ENCODE results near the gene MYOD1. TPM values are rescaled to one million over a fixed set of nuclear protein-coding genes. Genes with fewer than 3 reads are reported as not detected.

The MYOD1 gene
- total and polyA plus RNA-seq, 2 of the 4 experiments (the other 2 are of a cell fraction): not detected

GRCh38 chr11:17740649-17741235, 21.4 kb downstream of the MYOD1 start:
- Histone ChIP-seq H4K20me1 (ENCODE audit: insufficient read depth, low read length) (no peaks in the 10 kb centered on the region; the same call in 1 of the 2 replicates), H2BK120ac (ENCODE audit: low read depth, low read length) (no peak overlapping the region), H3K9ac (ENCODE audit: low read depth, low read length) (no peak overlapping the region), H2AK9ac (replicated peaks; ENCODE audit: low read depth, low read length, poor library complexity) (no peak overlapping the region), H4K8ac (ENCODE audit: low read depth in 2 of 2, low read length in 2 of 2) (no peak overlapping the region), H3K27ac (ENCODE audit: insufficient read depth, low read length) (no peak overlapping the region), H2BK20ac (ENCODE audit: low read depth, low read length) (no peak overlapping the region), H3K27me3 (ENCODE audit: control insufficient read depth, insufficient read depth, low read length) (peaks cover 50% of the 10 kb centered on the region), H3K9me1 (ENCODE audit: insufficient read depth, low read length) (no peaks in the 10 kb centered on the region), H3K18ac (ENCODE audit: low read depth, low read length) (no peak overlapping the region), H3K14ac (replicated peaks; ENCODE audit: low read depth, low read length) (no peak overlapping the region), H4K91ac (ENCODE audit: insufficient read depth, low read depth, low read length) (no peak overlapping the region), H4K5ac (ENCODE audit: low read depth, low read length) (no peak overlapping the region), H2BK15ac (ENCODE audit: low read depth, low read length) (no peak overlapping the region), H2AFZ (replicated peaks; ENCODE audit: low read length, poor library complexity) (no peak overlapping the region), H3K36me3 (ENCODE audit: control insufficient read depth, insufficient read depth, low read length) (no peaks in the 10 kb centered on the region), H3K4me3 (ENCODE audit: insufficient read depth, low read depth, low read length) (no peak overlapping the region), H3K4ac (ENCODE audit: low read depth, low read length) (no peak overlapping the region), H3K9me3 (ENCODE audit: control insufficient read depth, insufficient read depth, low read length) (peaks cover 2% of the 10 kb centered on the region; the same call in 1 of the 2 replicates), H3K56ac (ENCODE audit: extremely low read depth, insufficient read depth, low read length) (no peak overlapping the region), H3K4me1 (ENCODE audit: control insufficient read depth, insufficient read depth, low read length) (no peaks in the 10 kb centered on the region), H3K4me2 (ENCODE audit: low read depth, low read length) (no peak overlapping the region), H3K23ac (ENCODE audit: low read depth, low read length) (no peak overlapping the region), H2BK5ac (ENCODE audit: low read depth, low read length, poor library complexity, severe bottlenecking) (no peak overlapping the region), H2AK5ac (ENCODE audit: low read depth, low read length) (no peak overlapping the region), H3K79me1 (ENCODE audit: low read depth in 1 of 2, low read length in 2 of 2) (no peaks in the 10 kb centered on the region)
- intact Hi-C loops (cut with micrococcal nuclease) (no loop called here), dilution Hi-C loops (cut with HindIII; ENCODE audit: low sequenced_read_pairs, unreplicated experiment) (loop anchor here (25.0 kb wide), 1 partner anchor 247 kb away; no protein-coding TSS in a partner anchor), in situ Hi-C loops (cut with MboI; ENCODE audit: low sequenced_read_pairs) (no loop called here)
- ChIA-PET CTCF (interaction anchor here (1.5 kb wide), 1 partner anchor 10 kb away, joined by 7 read pairs; no protein-coding TSS in a partner anchor), POLR2A (ENCODE audit: unreplicated experiment) (no interaction called here)
- no peak for DNase-seq
- no CpG with 5 or more reads among the region's 7 CpGs for WGBS, 2 experiments (ENCODE audit: extremely low coverage in 2 of 2, insufficient read length in 1 of 2)
- no peak for ATAC-seq (ENCODE audit: low read depth)
- no peak for TF ChIP-seq SMC3 (IDR thresholded peaks at IDR 0.05; ENCODE audit: low read depth, low read length)
- BruUV-seq (replicated peaks): no TSS peak
